Right atrium auricular region (tissue), 2 donors: Measurements from ENCODE around the gene TRIM63. TPM values are rescaled to one million over a fixed set of nuclear protein-coding genes. Genes with fewer than 3 reads are reported as not detected.

ENCODE experiments used
- DNase-seq: peaks from one replicate; pipeline ENCODE4 v3.0.0-alpha.2; 2019; ENCODE audit warnings: low spot score
- H3K27ac ChIP-seq, 2 donors: fragments of 200-600 bp; sonication (generic); 1 replicate in 1 of 2; 2 replicates in 1 of 2; pipeline ENCODE4 v1.5.1; 2016 to 2019
- H3K27me3 ChIP-seq, 2 donors: fragments of 200-600 bp; sonication (generic); one replicate each; pipeline versions ENCODE4 v1.5.1 to v1.6.0; 2017 to 2019
- H3K36me3 ChIP-seq: fragments of 200-600 bp; sonication (generic); one replicate; pipeline ENCODE4 v1.5.1; 2016
- H3K4me1 ChIP-seq, 2 donors: fragments of 200-600 bp; sonication (generic); one replicate each; pipeline versions ENCODE4 v1.5.1 to v1.6.0; 2017 to 2019
- H3K4me3 ChIP-seq, 2 donors: fragments of 200-600 bp; sonication (generic); 1 replicate in 1 of 2; 2 replicates in 1 of 2; pipeline ENCODE4 v1.5.1; 2017 to 2019; ENCODE audit warnings: mild to moderate bottlenecking in 1 of 2, moderate library complexity in 1 of 2
- H3K9me3 ChIP-seq, 2 donors: fragments of 200-600 bp; sonication (generic); one replicate each; pipeline ENCODE4 v1.5.1; 2019
- total RNA-seq, 2 donors: library from RNA; depleted of rRNA; stranded (reverse); fragments of >200 nt; gene quantifications; one replicate each; pipeline ENCODE4 v1.1.0, GENCODE V29; 2016
- TF ChIP-seq, protein P1 (sequence below), 2 donors: fragments of 200-600 bp; sonication (generic); IDR thresholded peaks; one replicate each; pipeline ENCODE4 v1.5.1; 2019; ENCODE audit warnings: antibody characterized with exemption in 2 of 2

Gene TRIM63
- total RNA-seq, 2 donors from 2014 or later: 118 to 151 TPM

DNA sequence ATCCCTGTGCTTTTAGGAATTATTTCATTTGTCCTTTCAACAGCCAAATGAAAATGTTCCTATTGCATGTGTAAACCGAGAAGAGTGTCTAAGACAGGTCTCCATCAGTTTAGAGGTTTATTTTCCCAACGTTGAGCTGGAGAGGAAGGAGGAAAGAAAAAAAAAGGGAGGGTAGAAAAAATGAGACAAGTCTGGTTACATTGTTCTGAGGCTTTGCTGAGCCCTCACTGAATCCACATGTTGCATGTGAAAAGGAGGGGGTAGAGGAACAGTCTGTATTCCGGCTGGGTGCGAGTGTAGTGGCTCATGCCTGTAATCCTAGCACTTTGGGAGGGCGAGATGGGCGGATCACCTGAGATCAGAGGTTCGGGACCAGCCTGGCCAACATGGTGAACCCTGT lies 25.0 kb upstream of the TRIM63 start:
- no peak for DNase-seq
- Histone ChIP-seq H3K4me3 (no peak overlapping the region), H3K36me3 (no peaks in the 10 kb centered on the region), H3K9me3 (no peaks in the 10 kb centered on the region), H3K27ac (peak overlapping the region in 1 of 2 donors; percentile 91), H3K27me3 (no peaks in the 10 kb centered on the region), H3K4me1 (peaks cover 0 to 22% of the 10 kb centered on the region in 2 donors)
- TF ChIP-seq, protein P1, sequence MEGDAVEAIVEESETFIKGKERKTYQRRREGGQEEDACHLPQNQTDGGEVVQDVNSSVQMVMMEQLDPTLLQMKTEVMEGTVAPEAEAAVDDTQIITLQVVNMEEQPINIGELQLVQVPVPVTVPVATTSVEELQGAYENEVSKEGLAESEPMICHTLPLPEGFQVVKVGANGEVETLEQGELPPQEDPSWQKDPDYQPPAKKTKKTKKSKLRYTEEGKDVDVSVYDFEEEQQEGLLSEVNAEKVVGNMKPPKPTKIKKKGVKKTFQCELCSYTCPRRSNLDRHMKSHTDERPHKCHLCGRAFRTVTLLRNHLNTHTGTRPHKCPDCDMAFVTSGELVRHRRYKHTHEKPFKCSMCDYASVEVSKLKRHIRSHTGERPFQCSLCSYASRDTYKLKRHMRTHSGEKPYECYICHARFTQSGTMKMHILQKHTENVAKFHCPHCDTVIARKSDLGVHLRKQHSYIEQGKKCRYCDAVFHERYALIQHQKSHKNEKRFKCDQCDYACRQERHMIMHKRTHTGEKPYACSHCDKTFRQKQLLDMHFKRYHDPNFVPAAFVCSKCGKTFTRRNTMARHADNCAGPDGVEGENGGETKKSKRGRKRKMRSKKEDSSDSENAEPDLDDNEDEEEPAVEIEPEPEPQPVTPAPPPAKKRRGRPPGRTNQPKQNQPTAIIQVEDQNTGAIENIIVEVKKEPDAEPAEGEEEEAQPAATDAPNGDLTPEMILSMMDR (IDR thresholded peaks at IDR 0.05): no peak

DNA sequence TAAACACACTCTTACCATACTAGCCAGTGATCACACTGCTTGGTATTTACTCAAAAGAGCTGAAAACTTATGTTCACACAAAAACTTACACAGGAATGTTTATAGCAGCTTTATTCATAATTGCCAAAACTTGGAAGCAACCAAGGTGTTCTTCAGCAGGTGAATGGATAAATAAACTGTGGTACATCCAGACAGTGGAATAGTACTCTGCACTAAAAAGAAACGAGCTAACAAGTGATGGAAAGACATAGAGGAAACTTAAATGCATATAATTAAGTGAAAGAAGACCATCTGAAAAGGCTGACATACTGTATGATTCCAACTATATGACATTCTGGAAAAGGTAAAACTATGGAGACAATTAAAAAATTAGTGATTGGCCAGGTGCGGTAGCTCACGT lies 23.5 kb upstream of the TRIM63 start:
- Histone ChIP-seq H3K4me3 (no peak overlapping the region), H3K9me3 (no peaks in the 10 kb centered on the region), H3K36me3 (no peaks in the 10 kb centered on the region), H3K27me3 (no peaks in the 10 kb centered on the region), H3K4me1 (peaks cover 0 to 22% of the 10 kb centered on the region in 2 donors), H3K27ac (no peak overlapping the region)
- TF ChIP-seq, protein P1 (IDR thresholded peaks at IDR 0.05): no peak
- no peak for DNase-seq

DNA sequence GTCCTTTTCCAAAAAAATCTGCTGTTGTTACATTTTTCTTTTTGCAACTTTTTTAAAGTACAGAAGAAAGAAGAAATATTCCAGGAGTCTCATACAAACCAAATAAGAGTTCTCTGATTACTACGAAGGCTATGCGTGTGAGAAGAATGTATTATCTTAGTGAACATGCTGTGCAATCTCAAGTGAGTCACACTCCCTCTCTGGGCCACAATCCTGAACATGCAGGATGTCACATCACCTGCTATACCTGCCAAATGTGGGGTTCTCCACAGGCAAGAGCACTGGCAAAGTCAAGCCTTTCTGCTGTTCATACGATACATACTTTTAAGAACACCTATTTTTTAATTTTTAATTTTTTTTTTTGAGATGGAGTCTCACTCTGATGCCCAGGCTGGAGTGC lies 21.7 kb upstream of the TRIM63 start:
- no peak for DNase-seq
- H3K4me1 ChIP-seq: peaks cover 0 to 5% of the 10 kb centered on the region in 2 donors
- H3K9me3 ChIP-seq: no peaks in the 10 kb centered on the region
- H3K27me3 ChIP-seq: no peaks in the 10 kb centered on the region
- TF ChIP-seq, protein P1 (IDR thresholded peaks at IDR 0.05): no peak
- H3K27ac ChIP-seq: no peak overlapping the region
- H3K36me3 ChIP-seq: no peaks in the 10 kb centered on the region
- no peak overlapping the region for H3K4me3 ChIP-seq

DNA sequence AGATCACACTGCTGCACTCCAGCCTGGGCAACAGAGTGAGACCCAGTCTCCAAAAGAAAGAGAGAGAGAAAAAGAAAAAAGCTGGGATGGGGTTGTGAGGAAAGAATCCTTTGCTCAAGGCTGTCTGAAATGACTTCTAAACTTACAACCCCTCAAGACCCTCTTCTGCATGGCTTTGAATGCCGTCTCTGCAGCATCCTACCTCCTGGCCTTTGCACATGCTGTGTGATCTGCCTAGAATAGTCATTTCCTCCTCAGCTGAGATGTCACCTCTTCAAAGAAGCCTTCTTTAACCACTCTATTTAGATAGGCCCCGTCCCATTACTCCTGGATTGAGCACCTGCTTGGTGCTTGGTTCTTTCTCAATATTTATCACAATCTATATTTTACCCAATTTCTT lies 17.4 kb upstream of the TRIM63 start:
- no peak overlapping the region for H3K4me3 ChIP-seq
- H3K27me3 ChIP-seq: no peaks in the 10 kb centered on the region
- H3K36me3 ChIP-seq: no peaks in the 10 kb centered on the region
- DNase-seq: no peak
- TF ChIP-seq, protein P1 (IDR thresholded peaks at IDR 0.05): no peak
- peak overlapping the region; percentile 78 to 89 for H3K27ac ChIP-seq
- H3K4me1 ChIP-seq: peaks cover 0 to 6% of the 10 kb centered on the region in 2 donors
- no peaks in the 10 kb centered on the region for H3K9me3 ChIP-seq

DNA sequence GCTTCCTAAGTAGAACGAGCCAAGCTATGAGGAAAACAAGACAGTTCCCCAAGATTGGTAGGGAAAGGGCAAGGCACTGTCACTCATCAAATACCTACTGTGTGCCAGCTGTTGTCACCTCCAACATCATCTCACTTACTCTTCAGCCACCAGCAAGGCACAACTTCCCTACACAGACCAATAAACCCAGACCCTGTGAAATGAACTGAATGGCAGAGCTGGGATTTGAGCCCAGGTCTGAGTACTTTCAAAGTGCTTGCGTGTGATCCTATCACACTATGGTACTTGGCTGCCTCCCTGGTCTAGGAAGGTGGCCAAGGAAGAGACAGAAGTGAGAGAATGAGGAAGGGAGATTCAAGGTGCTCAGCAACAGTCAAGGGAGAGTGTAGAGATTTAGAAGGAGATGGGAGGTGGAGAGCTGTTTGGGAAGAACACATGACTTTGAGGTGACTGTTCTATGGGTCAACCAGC lies 16.7 kb upstream of the TRIM63 start:
- Histone ChIP-seq H3K4me3 (no peak overlapping the region), H3K27me3 (no peaks in the 10 kb centered on the region), H3K4me1 (peaks cover 0 to 13% of the 10 kb centered on the region in 2 donors), H3K9me3 (no peaks in the 10 kb centered on the region), H3K36me3 (no peaks in the 10 kb centered on the region), H3K27ac (peak overlapping the region; percentile 78 to 89)
- DNase-seq: no peak
- TF ChIP-seq, protein P1 (IDR thresholded peaks at IDR 0.05): no peak

DNA sequence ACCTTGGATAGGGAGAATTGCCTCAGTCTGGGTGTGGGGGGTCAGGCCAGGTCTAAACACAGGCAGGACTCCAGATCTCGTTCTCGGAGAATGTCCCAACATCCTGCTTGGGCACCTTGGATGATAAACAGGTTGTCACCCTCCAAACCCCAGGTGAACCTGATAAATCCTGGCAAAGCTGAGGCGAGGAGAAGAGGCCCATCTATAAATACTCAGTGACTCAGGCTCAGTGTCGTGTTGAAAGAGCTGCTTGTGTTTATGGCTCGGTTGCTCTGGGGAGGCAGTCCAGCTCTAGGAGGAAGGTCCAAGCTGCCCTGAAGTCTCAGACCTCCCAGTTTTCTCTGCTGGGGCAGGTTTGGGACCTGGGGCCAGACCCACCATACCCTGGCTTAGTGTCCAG lies 15.8 kb upstream of the TRIM63 start:
- H3K27ac ChIP-seq: peak overlapping the region; percentile 78 to 89
- no peak for DNase-seq
- TF ChIP-seq, protein P1 (IDR thresholded peaks at IDR 0.05): no peak
- no peaks in the 10 kb centered on the region for H3K27me3 ChIP-seq
- H3K4me3 ChIP-seq: no peak overlapping the region
- peaks cover 0 to 22% of the 10 kb centered on the region in 2 donors for H3K4me1 ChIP-seq
- H3K36me3 ChIP-seq: no peaks in the 10 kb centered on the region
- H3K9me3 ChIP-seq: no peaks in the 10 kb centered on the region
